IPS-18a (cell line): Measurements from ENCODE around the gene TPM3.
"Not testable (repeated sequence)": the region's sequence is repeated elsewhere in the genome, so short reads cannot be mapped to it uniquely, and the experiment has no call there.

ENCODE experiments used
- H3K27ac ChIP-seq: one replicate; pipeline ENCODE4 v1.5.1; 2013; ENCODE audit warnings: low read length
- H3K27me3 ChIP-seq: one replicate; pipeline ENCODE4 v1.6.1; 2013; ENCODE audit warnings: mild to moderate bottlenecking, low read length; ENCODE audit not compliant: control insufficient read depth, insufficient read depth
- H3K36me3 ChIP-seq: one replicate; pipeline ENCODE4 v1.6.1; 2013; ENCODE audit warnings: low read depth, low read length; ENCODE audit not compliant: control insufficient read depth
- H3K4me1 ChIP-seq: one replicate; pipeline ENCODE4 v1.6.1; 2013; ENCODE audit warnings: low read depth, low read length; ENCODE audit not compliant: control insufficient read depth
- H3K4me3 ChIP-seq: one replicate; pipeline ENCODE4 v1.5.1; 2013; ENCODE audit warnings: low read length
- H3K9ac ChIP-seq: one replicate; pipeline ENCODE4 v1.6.1; 2013; ENCODE audit warnings: mild to moderate bottlenecking, low read length, moderate library complexity
- H3K9me3 ChIP-seq: one replicate; pipeline ENCODE4 v1.6.1; 2013; ENCODE audit warnings: low read depth, low read length; ENCODE audit not compliant: control insufficient read depth

The TPM3 gene

DNA sequence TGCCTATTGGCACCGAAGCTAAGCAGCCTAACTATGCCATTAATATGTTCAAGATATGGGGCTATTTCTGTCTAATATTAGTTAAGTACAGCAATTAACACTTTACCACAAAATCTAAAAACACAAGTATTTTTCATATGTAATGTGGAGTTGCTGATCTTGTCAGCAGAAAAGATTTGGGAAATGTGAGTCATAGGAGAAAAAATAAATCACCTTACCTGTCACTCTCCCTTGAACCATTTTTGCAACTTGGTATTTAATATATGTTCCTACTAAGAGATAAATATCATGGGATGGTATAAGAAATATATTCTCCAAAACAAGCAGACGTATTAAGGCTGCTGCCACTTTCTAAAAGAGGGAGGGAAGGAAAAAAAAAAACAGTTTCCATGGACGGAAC lies 54.0 kb downstream of the TPM3 start:
- H3K9me3 ChIP-seq: no peaks in the 10 kb centered on the region
- H3K36me3 ChIP-seq: no peaks in the 10 kb centered on the region
- no peak overlapping the region for H3K4me3 ChIP-seq
- no peaks in the 10 kb centered on the region for H3K27me3 ChIP-seq
- H3K4me1 ChIP-seq: no peaks in the 10 kb centered on the region
- H3K9ac ChIP-seq: no peak overlapping the region
- H3K27ac ChIP-seq: no peak overlapping the region

DNA sequence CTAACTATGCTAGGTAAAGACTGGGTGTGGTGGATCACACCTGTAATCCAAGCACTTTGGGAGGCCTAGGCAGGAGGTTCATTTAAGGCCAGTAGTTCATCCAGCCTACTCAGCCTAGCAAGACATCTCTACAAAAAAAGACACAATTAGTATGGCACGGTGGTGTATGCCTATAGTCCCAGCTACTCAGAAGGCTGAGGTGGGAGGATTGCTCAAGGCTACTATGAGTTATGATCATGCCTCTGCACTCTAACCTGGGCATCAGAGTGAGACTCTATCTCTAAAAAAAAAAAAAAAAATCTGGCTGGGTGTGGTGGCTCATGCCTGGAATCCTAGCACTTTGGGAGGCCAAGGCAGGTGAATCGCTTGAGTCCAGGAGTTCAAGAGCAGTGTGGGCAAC lies 58.6 kb downstream of the TPM3 start:
- H3K9me3 ChIP-seq: no peaks in the 10 kb centered on the region
- no peak overlapping the region for H3K9ac ChIP-seq
- H3K4me1 ChIP-seq: no peaks in the 10 kb centered on the region
- no peaks in the 10 kb centered on the region for H3K36me3 ChIP-seq
- no peaks in the 10 kb centered on the region for H3K27me3 ChIP-seq
- H3K4me3 ChIP-seq: no peak overlapping the region
- no peak overlapping the region for H3K27ac ChIP-seq

DNA sequence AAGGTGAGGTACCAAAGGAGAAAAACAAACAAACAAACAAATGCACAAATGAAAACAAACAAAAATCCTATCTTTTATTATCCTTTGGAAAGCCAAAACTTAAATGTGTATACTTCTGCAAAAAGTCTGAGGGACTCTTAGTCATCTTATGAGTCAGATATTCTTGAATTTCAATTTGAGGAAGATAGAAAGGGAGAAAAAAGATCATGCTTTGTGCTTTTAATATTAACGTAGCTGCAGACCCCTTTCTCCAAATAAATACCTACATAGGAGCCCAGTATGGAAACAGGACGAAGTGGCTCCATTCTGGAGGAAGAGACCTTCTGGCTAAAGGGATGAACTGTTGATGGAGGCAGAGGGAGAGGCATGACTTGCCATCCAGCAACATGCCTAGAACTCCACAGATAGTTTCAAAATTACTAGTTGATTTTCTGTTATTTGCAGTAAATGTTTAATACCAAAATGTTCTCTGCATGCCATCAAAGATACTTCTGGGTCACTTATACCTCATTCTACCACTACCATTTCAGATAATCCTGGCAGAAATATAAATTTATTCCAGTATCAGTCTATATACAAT lies 62.4 kb downstream of the TPM3 start:
- Histone ChIP-seq H3K4me1 (no peaks in the 10 kb centered on the region), H3K36me3 (no peaks in the 10 kb centered on the region), H3K27ac (no peak overlapping the region), H3K9me3 (no peaks in the 10 kb centered on the region), H3K4me3 (no peak overlapping the region), H3K9ac (no peak overlapping the region), H3K27me3 (no peaks in the 10 kb centered on the region)

- not testable (repeated sequence) for H3K36me3 ChIP-seq, H3K4me3 ChIP-seq, H3K9me3 ChIP-seq, H3K27me3 ChIP-seq, H3K9ac ChIP-seq, H3K27ac ChIP-seq, H3K4me1 ChIP-seq
Measured at GRCh38 chr1:154123205-154123604, 68.7 kb downstream of the TPM3 start.

DNA sequence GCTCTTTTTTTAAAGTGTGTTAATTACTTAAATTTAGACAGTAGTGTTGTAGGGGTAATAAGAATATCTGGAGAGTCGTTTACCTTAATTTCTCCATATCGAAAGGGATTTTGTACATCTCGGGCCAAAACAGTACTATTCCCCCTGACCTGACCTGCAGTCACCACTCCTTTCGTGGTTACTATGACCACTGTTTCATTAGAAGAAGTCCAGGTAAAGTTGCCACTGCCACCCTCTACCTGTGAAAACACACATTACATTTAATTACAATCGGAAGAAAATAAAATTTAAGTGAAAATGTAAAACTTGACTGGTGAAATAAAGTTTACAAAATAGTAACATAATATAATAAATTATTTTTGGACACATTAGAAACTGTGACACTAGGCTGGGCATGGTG lies 74.3 kb downstream of the TPM3 start:
- peaks cover 5% of the 10 kb centered on the region for H3K4me1 ChIP-seq
- H3K36me3 ChIP-seq: no peaks in the 10 kb centered on the region
- H3K27ac ChIP-seq: no peak overlapping the region
- no peak overlapping the region for H3K4me3 ChIP-seq
- H3K27me3 ChIP-seq: no peaks in the 10 kb centered on the region
- H3K9me3 ChIP-seq: no peaks in the 10 kb centered on the region
- no peak overlapping the region for H3K9ac ChIP-seq

GRCh38 chr1:154115180-154115579 lies 76.7 kb downstream of the TPM3 start:
- Histone ChIP-seq H3K9me3 (no peaks in the 10 kb centered on the region), H3K27ac (no peak overlapping the region), H3K9ac (no peak overlapping the region), H3K4me3 (no peak overlapping the region), H3K27me3 (no peaks in the 10 kb centered on the region), H3K4me1 (peaks cover 5% of the 10 kb centered on the region), H3K36me3 (no peaks in the 10 kb centered on the region)
